Heart left ventricle (tissue), 16 donors: ENCODE results near the gene OGDHL. TPM values are rescaled to one million over a fixed set of nuclear protein-coding genes. Genes with fewer than 3 reads are reported as not detected.

ENCODE experiments used
- ATAC-seq, 4 donors: fragments of 200-7000 bp; cut with Tn5 transposase; one replicate each; pipeline ENCODE4 v1.9.1; 2020 to 2022; ENCODE audit warnings: moderate library complexity in 4 of 4, mild to moderate bottlenecking in 3 of 4, moderate number of reproducible peaks in 1 of 4
- DNase-seq, 5 donors: peaks; one replicate each; pipeline ENCODE4 v3.0.0-alpha.2; 2020
- H3K27ac ChIP-seq, 12 donors: fragments of 200-600 bp; sonication (generic) in 4 of 12; one replicate each; pipeline versions ENCODE4 v1.5.0 to v1.8.0; 2016 to 2022; ENCODE audit warnings: mild to moderate bottlenecking in 2 of 12
- H3K27me3 ChIP-seq, 9 donors: fragments of 200-600 bp; sonication (generic) in 2 of 9; one replicate each; pipeline versions ENCODE4 v1.5.1 to v1.8.0; 2016 to 2022; ENCODE audit warnings: mild to moderate bottlenecking in 3 of 9
- H3K36me3 ChIP-seq, 9 donors: fragments of 200-600 bp; sonication (generic) in 2 of 9; one replicate each; pipeline versions ENCODE4 v1.5.0 to v1.8.0; 2018 to 2022; ENCODE audit warnings: mild to moderate bottlenecking in 2 of 9
- H3K4me1 ChIP-seq, 12 donors: fragments of 200-600 bp; sonication (generic) in 4 of 12; one replicate each; pipeline versions ENCODE4 v1.5.0 to v1.8.0; 2016 to 2022; ENCODE audit warnings: mild to moderate bottlenecking in 3 of 12
- H3K4me3 ChIP-seq, 12 donors: fragments of 200-600 bp; sonication (generic) in 4 of 12; one replicate each; pipeline versions ENCODE4 v1.5.0 to v1.8.0; 2017 to 2022; ENCODE audit warnings: mild to moderate bottlenecking in 9 of 12, moderate library complexity in 4 of 12
- H3K9me3 ChIP-seq, 12 donors: fragments of 200-600 bp; sonication (generic) in 4 of 12; one replicate each; pipeline versions ENCODE4 v1.5.0 to v1.8.0; 2016 to 2022; ENCODE audit warnings: mild to moderate bottlenecking in 1 of 12
- POLR2A ChIP-seq, 2 donors: fragments of 450-650 bp; IDR thresholded peaks; one replicate each; pipeline ENCODE4 v1.6.1; 2017; ENCODE audit warnings: antibody characterized with exemption in 2 of 2, mild to moderate bottlenecking in 2 of 2, moderate library complexity in 2 of 2
- WGBS, 4 donors: extraction: QIAGEN DNeasy Blood & Tissue Kit in 2 of 4; methylation state at CpG; one replicate each; pipeline versions ENCODE4 v1.1.5 to v1.1.7; 2013 to 2018; 5-methylcytosine and 5-hydroxymethylcytosine counted together
- intact Hi-C, 10 donors: fragments of 100-400 bp; cut with DNase I; formaldehyde crosslinking; loops; one replicate each; pipeline versions ENCODE4 v1.11.1 to v1.14.2; 2022
- polyA plus RNA-seq, 2 donors: library from polyadenylated mRNA; stranded (reverse); fragments of 200-250 nt; gene quantifications; one replicate each; pipeline ENCODE4 v1.2.3, GENCODE V29; 2013
- total RNA-seq, 9 donors: library from RNA; depleted of rRNA in 2 of 9; stranded (reverse); fragments of >200 nt in 2 of 9; fragmentation: NEBNext Ultra II Directional in 3 of 9; extraction: Animal tissue kit (Norgen Biotek cat#: 25700) in 3 of 9; gene quantifications; one replicate each; pipeline versions ENCODE4 v1.1.0 to v1.2.4, GENCODE V29; 2016 to 2023
- TF ChIP-seq, protein P1 (sequence below), 12 donors: fragments of 200-600 bp; sonication (generic) in 4 of 12; IDR thresholded peaks; one replicate each; pipeline versions ENCODE4 v1.5.0 to v1.8.0; 2018 to 2022; ENCODE audit warnings: antibody characterized with exemption in 12 of 12, mild to moderate bottlenecking in 5 of 12
- donor health status: ischemic (EF 13 %, LVEDD 7.1; RV severe dilation, severe dysfunction).
- donor health status: healthy with polysubstance abuse.
- donor health status: DM: no; HTN: yes; CAD: no.
- donor health status: DM: no; HTN: no; CAD: no.
- donor health status: ischemic (EF 25% LVEDD 6.9; RV normal size, moderate dysfunction).
- donor health status: ischemic (EF 25% LVEDD 5.7; RV mildly dilated, moderate dysfunction).
- donor health status: healthy.
- donor health status: DM: yes; HTN: yes; CAD: no.
- donor health status: ischemic (EF 35%, LVEDD 5.7; RV mildly dilated, moderate dysfunction).
- donor health status: nonischemic (EF 11% LVEDD 7.7; RV severe dilation, severe dysfunction).
- donor health status: DM: yes; HTN: yes; CAD: no.
- donor health status: PGD.
- donor health status: ischemic (EF 29% LVEDD 5.4; RV normal size, mild dysfunction).
- donor health status: nonischemic (EF 23%, LVEDD 6.1; RV moderate dilation, normal function).

OGDHL gene
- total and polyA plus RNA-seq, 11 donors: 0.18 to 11.3 (median 1.5) TPM

- WGBS, 4 donors: 79 to 85% (median 83%) methylated on average over 18 to 20 of the region's 20 CpGs
- intact Hi-C loops: loop anchor here in 1 of 10 donors (10.0 kb wide), 1 partner anchor 145 kb away; no protein-coding TSS in a partner anchor
Measured at GRCh38 chr10:49749556-49750491, 12.3 kb downstream of the OGDHL start.

DNA sequence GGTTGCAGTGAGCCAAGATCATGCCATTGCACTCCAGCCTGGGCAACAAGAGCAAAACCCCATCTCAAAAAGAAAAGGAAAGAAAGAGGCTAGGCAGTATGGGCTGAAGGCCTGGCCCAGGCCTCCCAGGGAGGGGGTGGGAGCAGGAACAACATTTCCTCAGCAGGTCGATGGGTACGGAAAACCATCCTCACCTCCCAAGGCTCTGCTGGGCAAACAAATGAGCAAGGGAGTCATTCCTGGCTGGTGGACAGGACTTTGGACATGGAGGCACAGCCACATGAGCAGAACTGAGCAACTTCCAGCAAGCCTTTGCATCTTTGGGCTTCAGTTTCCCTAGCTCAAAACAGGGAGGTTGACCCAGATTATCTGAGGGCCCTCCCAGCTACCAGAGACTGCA lies 13.0 kb downstream of the OGDHL start:
- ATAC-seq (no peak), DNase-seq (no peak)
- no peaks in the 10 kb centered on the region for H3K9me3 ChIP-seq
- no peak overlapping the region for H3K4me3 ChIP-seq
- TF ChIP-seq POLR2A (IDR thresholded peaks at IDR 0.05): no peak
- TF ChIP-seq, protein P1, sequence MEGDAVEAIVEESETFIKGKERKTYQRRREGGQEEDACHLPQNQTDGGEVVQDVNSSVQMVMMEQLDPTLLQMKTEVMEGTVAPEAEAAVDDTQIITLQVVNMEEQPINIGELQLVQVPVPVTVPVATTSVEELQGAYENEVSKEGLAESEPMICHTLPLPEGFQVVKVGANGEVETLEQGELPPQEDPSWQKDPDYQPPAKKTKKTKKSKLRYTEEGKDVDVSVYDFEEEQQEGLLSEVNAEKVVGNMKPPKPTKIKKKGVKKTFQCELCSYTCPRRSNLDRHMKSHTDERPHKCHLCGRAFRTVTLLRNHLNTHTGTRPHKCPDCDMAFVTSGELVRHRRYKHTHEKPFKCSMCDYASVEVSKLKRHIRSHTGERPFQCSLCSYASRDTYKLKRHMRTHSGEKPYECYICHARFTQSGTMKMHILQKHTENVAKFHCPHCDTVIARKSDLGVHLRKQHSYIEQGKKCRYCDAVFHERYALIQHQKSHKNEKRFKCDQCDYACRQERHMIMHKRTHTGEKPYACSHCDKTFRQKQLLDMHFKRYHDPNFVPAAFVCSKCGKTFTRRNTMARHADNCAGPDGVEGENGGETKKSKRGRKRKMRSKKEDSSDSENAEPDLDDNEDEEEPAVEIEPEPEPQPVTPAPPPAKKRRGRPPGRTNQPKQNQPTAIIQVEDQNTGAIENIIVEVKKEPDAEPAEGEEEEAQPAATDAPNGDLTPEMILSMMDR (IDR thresholded peaks at IDR 0.05): no peak
- 78 to 97% (median 86%) methylated on average over 2 of the region's 2 CpGs for WGBS, 4 donors
- H3K27me3 ChIP-seq: peaks cover 0 to 3% (median 0%) of the 10 kb centered on the region in 9 donors
- intact Hi-C loops: no loop called here
- H3K36me3 ChIP-seq: no peaks in the 10 kb centered on the region
- H3K27ac ChIP-seq: no peak overlapping the region
- no peaks in the 10 kb centered on the region for H3K4me1 ChIP-seq

More at GRCh38 chr10:49749556-49750491, 12.3 kb downstream of the OGDHL start:
- H3K4me3 ChIP-seq: no peak overlapping the region
- no peaks in the 10 kb centered on the region for H3K4me1 ChIP-seq
- DNase-seq (no peak), ATAC-seq (no peak)
- no peaks in the 10 kb centered on the region for H3K9me3 ChIP-seq
- no peak overlapping the region for H3K27ac ChIP-seq
- no peaks in the 10 kb centered on the region for H3K36me3 ChIP-seq
- peaks cover 0 to 3% (median 0%) of the 10 kb centered on the region in 9 donors for H3K27me3 ChIP-seq
- TF ChIP-seq, protein P1 (IDR thresholded peaks at IDR 0.05): no peak
- no peak for TF ChIP-seq POLR2A (IDR thresholded peaks at IDR 0.05)

DNA sequence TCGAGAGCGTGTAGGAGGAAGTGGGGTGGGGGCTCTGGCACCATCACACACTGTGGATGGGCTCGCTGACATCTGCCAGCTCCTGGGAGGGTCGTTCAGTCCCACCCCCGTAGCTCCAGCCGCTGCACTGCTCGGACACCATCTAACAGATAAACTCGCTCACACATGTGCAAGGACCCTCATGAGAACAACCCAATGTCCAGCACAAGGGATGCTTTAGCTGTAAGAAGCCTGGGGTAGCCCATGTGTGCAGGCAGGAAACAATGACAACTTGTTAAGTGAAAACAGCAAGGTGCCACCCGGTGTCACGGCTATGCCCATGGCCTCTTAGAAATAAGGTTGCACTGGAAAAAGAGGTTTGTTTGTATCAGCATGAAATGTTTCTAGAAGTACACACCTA lies 14.1 kb downstream of the OGDHL start:
- H3K27me3 ChIP-seq: peaks cover 0 to 3% (median 0%) of the 10 kb centered on the region in 9 donors
- DNase-seq (peak in 1 of 5 donors; percentile 3), ATAC-seq (no peak)
- H3K36me3 ChIP-seq: no peaks in the 10 kb centered on the region
- intact Hi-C loops: no loop called here
- TF ChIP-seq, protein P1 (IDR thresholded peaks at IDR 0.05): no peak
- TF ChIP-seq POLR2A (IDR thresholded peaks at IDR 0.05): no peak
- H3K4me1 ChIP-seq: no peaks in the 10 kb centered on the region
- 63 to 75% (median 69%) methylated on average over 10 of the region's 10 CpGs for WGBS, 4 donors
- no peaks in the 10 kb centered on the region for H3K9me3 ChIP-seq
- no peak overlapping the region for H3K27ac ChIP-seq
- H3K4me3 ChIP-seq: no peak overlapping the region

DNA sequence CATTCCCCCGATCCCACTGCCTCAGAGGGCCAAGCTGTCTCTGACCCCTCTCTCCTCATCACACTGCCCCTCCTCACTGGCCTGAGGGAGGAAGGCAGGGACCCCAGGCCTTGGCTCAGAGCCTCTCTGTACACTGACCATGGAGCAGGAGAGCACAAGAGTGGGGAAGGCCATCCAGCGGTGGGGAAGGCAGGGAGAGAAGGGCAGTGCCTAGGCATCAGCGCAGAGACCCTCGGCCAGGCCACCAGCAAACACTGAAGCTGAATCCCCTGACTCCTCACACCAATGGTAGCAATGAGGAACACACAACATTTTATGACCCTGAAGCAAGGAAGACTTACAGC lies 14.8 kb downstream of the OGDHL start:
- Histone ChIP-seq H3K4me3 (no peak overlapping the region), H3K9me3 (no peaks in the 10 kb centered on the region), H3K27me3 (peaks cover 0 to 3% (median 0%) of the 10 kb centered on the region in 9 donors), H3K36me3 (no peaks in the 10 kb centered on the region), H3K27ac (no peak overlapping the region), H3K4me1 (no peaks in the 10 kb centered on the region)
- intact Hi-C loops: no loop called here
- 77 to 93% (median 89%) methylated on average over 4 of the region's 4 CpGs for WGBS, 4 donors
- TF ChIP-seq, protein P1 (IDR thresholded peaks at IDR 0.05): no peak
- TF ChIP-seq POLR2A (IDR thresholded peaks at IDR 0.05): no peak
- ATAC-seq (no peak), DNase-seq (peak in 1 of 5 donors; percentile 5)
